ENCODE data around the gene C1QTNF8. TPM values are rescaled to one million over a fixed set of nuclear protein-coding genes. Genes with fewer than 3 reads are reported as not detected.

Gene C1QTNF8
- total and polyA plus RNA-seq, 4 donors: 0.08 to 0.74 TPM; not detected in 2

DNA sequence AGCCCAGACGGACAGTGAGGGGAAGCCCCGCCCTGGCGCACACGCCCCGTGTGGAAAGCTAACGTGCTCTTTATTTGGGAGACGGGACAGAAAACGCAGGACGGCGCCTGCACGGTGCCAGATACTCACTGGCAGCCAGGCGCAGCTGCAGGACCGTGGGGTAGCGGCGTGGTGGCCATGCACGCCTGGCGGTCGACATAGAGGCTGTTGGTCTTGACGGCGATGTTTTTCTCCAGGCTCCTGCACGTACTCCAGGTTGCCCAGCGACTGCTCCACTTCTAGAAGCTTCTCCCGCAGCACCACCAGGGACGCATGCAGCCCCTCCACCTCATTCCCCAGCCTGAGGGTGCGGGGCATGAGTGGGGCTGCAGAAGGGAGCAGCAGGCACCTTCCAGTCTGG is 5.1 kb upstream of the C1QTNF8 start:
- ATAC-seq (ENCODE audit: insufficient read depth, low FRiP score) (no peak), DNase-seq (no peak)
- TF ChIP-seq, protein P1, sequence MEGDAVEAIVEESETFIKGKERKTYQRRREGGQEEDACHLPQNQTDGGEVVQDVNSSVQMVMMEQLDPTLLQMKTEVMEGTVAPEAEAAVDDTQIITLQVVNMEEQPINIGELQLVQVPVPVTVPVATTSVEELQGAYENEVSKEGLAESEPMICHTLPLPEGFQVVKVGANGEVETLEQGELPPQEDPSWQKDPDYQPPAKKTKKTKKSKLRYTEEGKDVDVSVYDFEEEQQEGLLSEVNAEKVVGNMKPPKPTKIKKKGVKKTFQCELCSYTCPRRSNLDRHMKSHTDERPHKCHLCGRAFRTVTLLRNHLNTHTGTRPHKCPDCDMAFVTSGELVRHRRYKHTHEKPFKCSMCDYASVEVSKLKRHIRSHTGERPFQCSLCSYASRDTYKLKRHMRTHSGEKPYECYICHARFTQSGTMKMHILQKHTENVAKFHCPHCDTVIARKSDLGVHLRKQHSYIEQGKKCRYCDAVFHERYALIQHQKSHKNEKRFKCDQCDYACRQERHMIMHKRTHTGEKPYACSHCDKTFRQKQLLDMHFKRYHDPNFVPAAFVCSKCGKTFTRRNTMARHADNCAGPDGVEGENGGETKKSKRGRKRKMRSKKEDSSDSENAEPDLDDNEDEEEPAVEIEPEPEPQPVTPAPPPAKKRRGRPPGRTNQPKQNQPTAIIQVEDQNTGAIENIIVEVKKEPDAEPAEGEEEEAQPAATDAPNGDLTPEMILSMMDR (IDR thresholded peaks at IDR 0.05; ENCODE audit: control extremely low read depth, extremely low read depth): no peak
- no peak overlapping the region for H3K27ac ChIP-seq (ENCODE audit: low read depth in 1 of 2, low read length in 1 of 2)
- peaks cover 0 to 18% (median 14%) of the 10 kb centered on the region in 3 donors for H3K27me3 ChIP-seq (ENCODE audit: control insufficient read depth in 3 of 3, insufficient read depth in 3 of 3, low read length in 2 of 3)
- H3K4me3 ChIP-seq: no peak overlapping the region
- H3K9me3 ChIP-seq (ENCODE audit: control insufficient read depth in 4 of 4, insufficient read depth in 3 of 4, low read length in 3 of 4): no peaks in the 10 kb centered on the region
- H3K9ac ChIP-seq (ENCODE audit: insufficient read depth in 1 of 2, low read length in 2 of 2): no peak overlapping the region
- 55 to 64% methylated on average over 25 of the region's 25 CpGs for WGBS, 2 donors
- peaks cover 0 to 5% (median 0%) of the 10 kb centered on the region in 5 donors for H3K4me1 ChIP-seq (ENCODE audit: control insufficient read depth in 5 of 5, insufficient read depth in 5 of 5, low read length in 5 of 5)
- H3K36me3 ChIP-seq (ENCODE audit: control insufficient read depth in 4 of 4, insufficient read depth in 4 of 4, low read length in 4 of 4): no peaks in the 10 kb centered on the region

DNA sequence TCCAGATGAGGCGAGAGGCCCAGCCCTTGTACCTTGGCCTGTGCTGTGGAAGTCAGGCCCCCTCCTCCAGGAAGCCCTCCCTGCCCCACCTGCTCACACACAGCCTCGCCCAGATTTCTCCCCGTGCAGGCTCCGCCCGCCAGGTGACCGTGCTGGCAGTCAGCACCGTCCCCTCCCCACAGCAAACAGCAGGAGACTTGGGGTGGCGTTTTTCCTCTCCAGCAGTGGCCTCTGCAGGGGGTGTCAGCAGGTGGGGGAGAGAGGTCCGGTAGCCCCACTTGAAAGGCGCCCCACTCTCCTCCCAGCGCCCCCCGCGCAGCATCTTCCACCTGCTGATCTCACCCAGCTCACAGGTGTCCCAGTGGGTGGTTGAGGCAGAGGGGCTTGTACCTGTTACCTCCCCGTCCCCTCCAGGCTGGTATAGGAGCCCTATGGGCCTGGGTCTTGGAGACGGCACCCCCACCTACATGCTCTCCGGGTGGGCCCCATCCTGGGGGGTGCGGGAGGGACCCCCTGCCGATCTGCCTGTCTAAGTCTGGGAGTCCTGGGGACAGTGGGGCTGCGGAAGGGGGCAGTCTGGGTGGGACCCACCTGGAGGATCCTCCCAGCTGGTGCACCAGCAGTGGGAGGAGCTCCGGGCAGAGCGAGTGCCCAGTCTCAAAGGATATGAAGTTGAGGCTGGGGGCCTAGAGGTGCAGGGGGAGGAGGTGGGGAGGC is 4.2 kb upstream of the C1QTNF8 start:
- DNase-seq (no peak), ATAC-seq (ENCODE audit: insufficient read depth, low FRiP score) (no peak)
- Histone ChIP-seq H3K4me3 (no peak overlapping the region), H3K9ac (ENCODE audit: insufficient read depth in 1 of 2, low read length in 2 of 2) (no peak overlapping the region), H3K4me1 (ENCODE audit: control insufficient read depth in 5 of 5, insufficient read depth in 5 of 5, low read length in 5 of 5) (peaks cover 0 to 5% (median 0%) of the 10 kb centered on the region in 5 donors), H3K27me3 (ENCODE audit: control insufficient read depth in 3 of 3, insufficient read depth in 3 of 3, low read length in 2 of 3) (peaks cover 0 to 18% (median 8%) of the 10 kb centered on the region in 3 donors), H3K27ac (ENCODE audit: low read depth in 1 of 2, low read length in 1 of 2) (no peak overlapping the region), H3K9me3 (ENCODE audit: control insufficient read depth in 4 of 4, insufficient read depth in 3 of 4, low read length in 3 of 4) (no peaks in the 10 kb centered on the region), H3K36me3 (ENCODE audit: control insufficient read depth in 4 of 4, insufficient read depth in 4 of 4, low read length in 4 of 4) (no peaks in the 10 kb centered on the region)
- WGBS, 2 donors: 61 to 63% methylated on average over 20 to 21 of the region's 21 CpGs
- TF ChIP-seq, protein P1 (IDR thresholded peaks at IDR 0.05; ENCODE audit: control extremely low read depth, extremely low read depth): no peak

- H3K36me3 ChIP-seq (ENCODE audit: control insufficient read depth in 4 of 4, insufficient read depth in 4 of 4, low read length in 4 of 4): no peaks in the 10 kb centered on the region
- H3K27me3 ChIP-seq (ENCODE audit: control insufficient read depth in 3 of 3, insufficient read depth in 3 of 3, low read length in 2 of 3): peaks cover 0 to 18% (median 3%) of the 10 kb centered on the region in 3 donors
- 44 to 62% methylated on average over 34 to 35 of the region's 35 CpGs for WGBS, 2 donors
- H3K4me1 ChIP-seq (ENCODE audit: control insufficient read depth in 5 of 5, insufficient read depth in 5 of 5, low read length in 5 of 5): peaks cover 0 to 5% (median 0%) of the 10 kb centered on the region in 5 donors
- no peak overlapping the region for H3K4me3 ChIP-seq
- ATAC-seq (ENCODE audit: insufficient read depth, low FRiP score): no peak
- peak overlapping the region in 1 of 2 donors; percentile 71 for H3K27ac ChIP-seq (ENCODE audit: low read depth in 1 of 2, low read length in 1 of 2)
- H3K9ac ChIP-seq (ENCODE audit: insufficient read depth in 1 of 2, low read length in 2 of 2): no peak overlapping the region
- no peaks in the 10 kb centered on the region for H3K9me3 ChIP-seq (ENCODE audit: control insufficient read depth in 4 of 4, insufficient read depth in 3 of 4, low read length in 3 of 4)
- no peak for DNase-seq
- TF ChIP-seq, protein P1 (IDR thresholded peaks at IDR 0.05; ENCODE audit: control extremely low read depth, extremely low read depth): no peak
Measured at GRCh38 chr16:1099189-1100083, 3.4 kb upstream of the C1QTNF8 start.
